ENCODE measurements around the gene ARL15.
A peak's percentile ranks its signal among the peaks of the same experiment; 100 is the strongest.
"Not testable (repeated sequence)": the region's sequence is repeated elsewhere in the genome, so short reads cannot be mapped to it uniquely, and the experiment has no call there.

ARL15 gene

DNA sequence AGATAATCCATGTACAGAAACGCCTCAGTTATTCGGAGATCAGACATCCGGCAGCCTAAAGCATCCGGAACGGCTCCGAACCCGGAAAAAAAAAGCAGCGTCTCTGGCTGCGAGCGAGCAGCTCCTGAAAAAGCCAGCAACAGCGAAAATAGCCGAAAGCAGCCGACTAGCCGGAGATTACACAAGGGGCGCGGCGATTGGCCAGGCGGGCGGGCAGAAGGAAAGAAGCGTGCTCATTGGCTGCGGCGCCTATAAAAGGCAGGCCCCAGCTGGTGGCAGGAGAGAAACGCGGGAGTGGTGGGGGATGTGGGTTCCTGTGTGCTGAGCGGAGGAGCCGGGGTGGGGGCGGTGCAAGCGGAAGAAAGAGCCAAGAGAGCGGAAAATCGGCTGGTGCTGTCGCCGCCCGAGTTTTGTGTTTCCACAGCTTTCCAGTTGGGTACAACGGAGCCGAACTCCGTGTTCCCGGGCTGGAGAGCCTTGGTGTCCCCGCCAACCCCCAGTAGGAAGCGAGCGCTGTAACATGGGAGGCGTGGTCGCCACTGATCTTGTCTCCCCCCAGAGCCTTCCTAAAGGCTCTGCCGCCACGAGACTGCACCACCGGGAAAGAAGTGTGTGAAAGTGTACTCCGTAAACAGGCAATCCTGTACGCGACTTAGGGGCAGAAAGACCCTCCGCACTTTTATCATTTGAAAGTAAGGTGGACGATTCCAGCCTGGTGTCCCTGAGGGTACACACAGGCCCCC, at the start of gene ARL15:
TSS of gene ARL15 (minus strand) at position 141 of the 743 bp plus-strand sequence.
- peak; percentile 95 for DNase-seq

GRCh38 chr5:54360089-54360488, 49.7 kb upstream of the ARL15 start:
- no peak for DNase-seq

DNA sequence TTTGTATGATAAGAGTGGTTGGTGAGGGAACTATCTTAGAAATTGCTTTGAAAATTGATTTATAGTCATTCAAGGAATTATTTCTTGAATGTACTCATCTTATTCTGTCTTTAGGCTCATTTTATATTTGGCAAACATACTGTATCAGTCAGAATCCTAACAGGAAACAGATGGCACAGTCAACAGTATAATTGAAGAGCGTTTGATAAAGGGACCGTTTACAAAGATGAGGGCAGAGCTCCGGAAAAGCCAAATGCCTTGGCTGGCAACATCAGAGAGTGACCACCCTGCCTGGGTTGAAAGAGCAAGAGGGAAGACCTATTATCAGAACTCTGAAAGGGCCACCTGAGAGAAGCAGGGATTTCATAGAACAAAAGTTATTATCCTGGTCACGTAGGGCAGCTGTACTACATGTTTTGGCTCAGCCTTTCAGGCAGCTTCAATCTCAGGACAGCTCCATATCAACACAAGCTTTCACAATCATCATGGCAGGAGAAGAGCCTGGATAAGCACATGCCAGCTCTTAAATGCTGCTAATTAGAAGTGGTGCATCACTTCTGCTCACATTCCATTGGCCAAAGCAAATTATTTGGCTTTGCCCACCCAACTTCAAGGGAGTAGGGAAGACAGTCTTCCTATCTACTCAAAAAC, 47.2 kb upstream of the ARL15 start:
- DNase-seq, result peak; percentile 37

DNA sequence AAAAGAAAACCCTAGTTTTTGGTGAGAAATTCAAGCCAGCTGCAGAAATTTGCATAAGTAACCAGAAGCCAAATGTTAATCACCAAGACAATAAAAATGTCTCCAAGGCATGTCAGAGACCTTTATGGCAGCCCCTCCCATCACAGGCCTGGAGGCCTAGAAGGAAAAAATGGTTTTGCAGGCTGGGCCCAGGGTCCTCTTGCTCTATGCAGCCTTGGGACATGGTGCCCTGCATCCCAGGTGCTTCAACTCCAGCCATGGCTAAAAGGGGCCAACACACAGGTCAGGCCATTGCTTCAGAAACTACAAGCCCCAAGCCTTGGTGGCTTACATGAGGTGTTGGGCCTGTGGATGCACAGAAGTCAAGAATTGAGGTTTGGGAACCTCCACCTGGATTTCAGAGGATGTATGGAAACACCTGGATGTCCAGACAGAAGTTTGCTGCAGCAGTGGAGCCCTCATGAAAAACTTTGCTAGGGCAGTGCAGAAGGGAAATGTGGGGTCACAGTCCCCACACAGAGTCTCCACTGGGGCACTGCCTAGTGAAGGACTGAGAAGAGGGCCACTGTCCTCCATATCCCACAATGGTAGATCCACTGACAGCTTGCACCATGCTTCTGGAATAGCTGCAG, 43.7 kb upstream of the ARL15 start:
- not testable (repeated sequence) for DNase-seq

GRCh38 chr5:54352580-54352979, 42.2 kb upstream of the ARL15 start:
- DNase-seq, result not testable (repeated sequence)

DNA sequence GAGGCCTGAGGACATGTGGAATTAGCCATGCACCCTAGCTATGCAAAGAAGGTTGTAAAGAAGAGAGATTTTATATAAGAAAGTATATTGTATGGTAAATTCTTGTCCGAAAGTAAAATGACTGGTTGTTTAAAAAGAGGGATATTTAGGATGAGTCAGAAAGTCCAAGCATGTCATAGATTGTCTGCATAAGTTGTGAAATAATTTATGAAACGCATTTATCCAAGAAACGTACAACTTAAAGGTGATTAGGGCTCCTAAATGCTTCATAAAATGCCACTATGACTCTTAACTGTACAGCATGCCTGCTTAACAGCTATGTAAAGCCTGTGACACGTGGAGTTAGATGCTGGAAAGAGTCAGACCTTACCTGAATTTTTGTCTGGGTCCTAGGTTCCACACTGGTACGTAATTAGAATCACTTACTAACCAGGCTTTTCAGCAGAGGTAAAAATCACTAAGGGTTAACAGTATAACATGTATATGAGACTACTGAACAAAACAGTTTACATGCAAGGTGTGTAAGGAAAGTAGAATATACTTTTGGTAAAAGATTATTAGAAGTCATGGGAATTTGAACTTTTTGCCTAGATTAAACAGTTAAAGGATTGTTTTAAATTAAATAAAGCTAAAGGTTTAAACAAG, 37.0 kb upstream of the ARL15 start:
- DNase-seq, result no peak

DNA sequence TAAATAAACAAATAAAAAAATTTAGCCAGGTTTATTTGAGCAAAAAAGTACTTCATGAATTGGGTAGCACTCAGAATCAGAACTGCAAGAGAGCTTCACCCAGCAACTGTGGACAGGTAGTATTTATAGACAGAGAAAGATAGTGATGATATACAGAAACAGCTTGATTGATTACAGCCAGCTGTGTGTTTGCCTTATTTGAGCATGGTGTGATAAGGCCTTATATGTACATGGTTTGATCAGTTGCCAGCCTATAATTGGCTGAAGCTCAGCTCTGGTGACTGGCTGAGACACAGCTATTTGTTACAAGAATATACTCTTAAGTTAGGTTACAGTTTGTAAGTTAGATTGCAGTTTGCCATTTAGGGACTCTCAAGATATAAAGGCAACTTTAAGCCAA, 34.3 kb upstream of the ARL15 start:
- no peak for DNase-seq

GRCh38 chr5:54341971-54342370, 31.6 kb upstream of the ARL15 start:
- DNase-seq, result no peak

- no peak for DNase-seq
Observed at GRCh38 chr5:54337523-54337922, 27.1 kb upstream of the ARL15 start.

DNA sequence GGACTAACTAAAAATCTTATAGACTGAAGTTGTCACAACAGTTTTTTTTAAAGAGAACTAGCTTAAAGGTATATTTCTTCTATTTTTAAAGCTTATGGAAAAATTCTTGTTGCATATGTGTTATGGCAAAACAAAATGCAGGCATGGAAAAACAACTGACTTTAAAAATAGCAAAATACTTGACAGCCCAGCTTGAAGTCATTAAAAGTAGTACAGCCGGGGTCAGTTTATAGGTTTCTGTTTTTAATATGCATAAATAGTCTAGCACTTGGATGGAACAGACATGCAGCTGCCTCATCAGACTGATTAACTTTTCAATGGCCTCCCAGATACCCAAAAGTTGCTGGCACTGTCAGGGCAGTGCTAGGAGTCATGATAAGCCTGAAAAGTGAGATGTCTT, 22.3 kb upstream of the ARL15 start:
- no peak for DNase-seq

- peak; percentile 37 for DNase-seq
Observed at GRCh38 chr5:54329731-54330709, 19.6 kb upstream of the ARL15 start.

- no peak for DNase-seq
Observed at GRCh38 chr5:54326662-54327270, 16.4 kb upstream of the ARL15 start.

DNA sequence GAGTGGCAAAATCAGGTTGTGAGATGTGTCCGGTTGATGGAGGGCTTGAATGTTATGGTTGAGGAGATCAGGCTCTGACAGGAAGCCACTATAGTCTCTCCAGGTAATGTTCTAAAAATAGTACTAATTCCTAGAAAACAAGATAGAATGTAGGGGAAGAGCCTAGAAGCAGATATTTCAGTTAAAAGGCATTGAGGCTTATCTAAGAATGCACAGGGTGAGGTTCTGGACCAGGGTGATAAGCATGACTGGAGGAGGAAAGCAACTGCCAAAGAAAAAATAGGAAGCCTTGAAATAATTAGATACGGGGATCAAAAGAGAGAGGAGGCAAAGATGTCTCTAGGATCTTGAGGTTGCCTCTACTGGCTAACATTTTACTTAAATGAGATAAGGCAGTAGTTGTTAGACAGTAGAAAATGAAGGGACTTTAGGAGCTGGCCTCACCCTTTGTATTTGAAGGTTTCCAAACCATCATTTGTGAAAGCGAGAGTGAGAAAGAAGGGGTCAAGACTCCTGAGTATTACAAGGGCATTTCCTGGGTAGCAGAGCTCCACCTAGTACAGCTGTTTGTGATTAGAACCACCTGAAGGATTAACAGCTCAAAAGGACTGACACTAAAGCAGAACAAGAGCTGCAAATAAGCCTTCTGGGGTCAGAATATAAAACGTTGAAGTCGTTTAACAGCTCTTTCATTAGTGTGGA, 15.4 kb upstream of the ARL15 start:
- DNase-seq, result no peak

- DNase-seq, result no peak
Observed at GRCh38 chr5:54325272-54325609, 14.9 kb upstream of the ARL15 start.

DNA sequence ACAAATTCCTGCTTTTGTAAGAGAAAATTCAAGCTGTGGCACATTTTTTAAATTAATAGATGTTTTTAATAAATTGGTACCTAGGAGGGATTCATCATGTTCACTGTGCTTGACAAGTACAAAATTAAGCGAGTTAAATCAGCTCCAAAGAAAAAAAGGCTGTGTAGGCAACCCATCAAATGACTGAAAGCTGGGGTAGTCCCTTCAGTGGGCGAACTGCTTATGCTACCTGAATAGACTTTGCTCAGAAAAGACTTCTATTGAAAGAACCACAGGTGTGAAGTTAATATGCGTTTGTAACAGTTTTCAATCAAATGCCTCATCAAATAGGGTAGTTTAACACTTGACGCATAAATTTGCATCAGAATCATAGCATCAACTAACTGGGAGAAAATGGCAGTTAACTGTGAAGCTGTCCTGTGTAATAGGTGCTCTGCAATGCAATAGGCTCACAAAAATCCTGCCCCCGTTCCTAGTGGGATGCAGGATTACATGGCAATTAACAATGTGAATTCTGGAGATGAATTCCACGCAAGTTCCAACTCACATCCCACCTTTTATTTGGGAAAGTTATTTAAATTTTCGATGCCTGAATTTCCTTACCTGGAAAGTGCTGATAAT, 14.4 kb upstream of the ARL15 start:
- DNase-seq, result no peak

GRCh38 chr5:54323495-54323894, 13.1 kb upstream of the ARL15 start:
- no peak for DNase-seq

DNA sequence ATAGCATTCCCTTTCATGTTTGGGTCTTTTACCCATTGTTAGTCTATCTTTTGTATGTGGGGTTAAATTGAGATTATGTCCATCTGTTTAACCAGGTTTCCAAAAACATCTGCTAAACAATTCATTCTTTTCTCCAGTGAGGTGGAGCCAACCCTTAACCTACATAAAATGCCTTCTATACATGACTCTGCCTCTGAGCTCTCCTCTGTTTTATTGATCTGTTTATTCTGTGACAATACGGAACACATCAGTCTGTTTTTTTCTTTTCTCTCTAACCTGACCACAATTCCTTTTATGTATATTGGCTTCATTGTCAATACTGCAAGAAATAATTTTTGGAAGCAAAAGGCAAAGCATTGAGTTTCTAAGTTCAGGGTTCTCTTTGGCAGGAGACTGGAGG, 9.9 kb upstream of the ARL15 start:
- DNase-seq, result no peak

GRCh38 chr5:54317511-54318260, 7.3 kb upstream of the ARL15 start:
- no peak for DNase-seq

- peak; percentile 34 for DNase-seq
Observed at GRCh38 chr5:54315736-54316528, 5.6 kb upstream of the ARL15 start.
